IMR-90 (cell line): Measurements from ENCODE around the gene FMN1. TPM values are rescaled to one million over a fixed set of nuclear protein-coding genes. Genes with fewer than 3 reads are reported as not detected.

Source experiments
- ATAC-seq: fragments of 200-7000 bp; cut with Tn5 transposase; 2 replicates; pipeline ENCODE4 v1.9.1; 2020; ENCODE audit warnings: low read depth, mild to moderate bottlenecking, moderate library complexity
- BruUV-seq: library from RNA; stranded (reverse); fragments of 400-500 nt; replicated peaks from 2 replicates; lab custom pipeline; 2021; lab: Mats Ljungman, UMichigan
- CTCF ChIA-PET: fragments of 300-600 bp; formaldehyde crosslinking; extraction: SDS; loops from one replicate; lab custom pipeline; 2021; ENCODE audit warnings: antibody characterized with exemption; lab: Yijun Ruan, JAX
- POLR2A ChIA-PET: fragments of 300-600 bp; sonication (Branson Sonifier 250); formaldehyde crosslinking; loops from one replicate; lab custom pipeline; 2022; ENCODE audit warnings: antibody characterized with exemption; ENCODE audit not compliant: unreplicated experiment; lab: Charles Lee
- DNase-seq: peaks from one replicate; pipeline ENCODE4 v3.0.0; 2013
- H2AFZ ChIP-seq: replicated peaks from 2 replicates; pipeline ENCODE3; 2013; ENCODE audit warnings: low read length, mild to moderate bottlenecking; ENCODE audit not compliant: poor library complexity
- H2AK5ac ChIP-seq: 2 replicates; pipeline ENCODE4 v1.6.1; 2013; ENCODE audit warnings: low read depth, low read length, inconsistent platforms
- H2AK9ac ChIP-seq: replicated peaks from 2 replicates; pipeline ENCODE3; 2013; ENCODE audit warnings: mild to moderate bottlenecking, low read depth, low read length, moderate library complexity; ENCODE audit not compliant: poor library complexity
- H2BK120ac ChIP-seq: 2 replicates; pipeline ENCODE4 v1.6.1; 2013; ENCODE audit warnings: low read depth, low read length, inconsistent platforms
- H2BK15ac ChIP-seq: 3 replicates; pipeline ENCODE4 v1.6.1; 2013; ENCODE audit warnings: low read depth, low read length, inconsistent platforms
- H2BK20ac ChIP-seq: 2 replicates; pipeline ENCODE4 v1.6.1; 2013; ENCODE audit warnings: low read depth, mild to moderate bottlenecking, inconsistent platforms, low read length, moderate library complexity
- H2BK5ac ChIP-seq: 2 replicates; pipeline ENCODE4 v1.6.1; 2013; ENCODE audit warnings: mild to moderate bottlenecking, low read depth, low read length, inconsistent platforms; ENCODE audit not compliant: poor library complexity, severe bottlenecking
- H3K14ac ChIP-seq: replicated peaks from 2 replicates; pipeline ENCODE4 v1.6.1; 2013; ENCODE audit warnings: low read depth, low read length, inconsistent platforms
- H3K18ac ChIP-seq: 2 replicates; pipeline ENCODE4 v1.6.1; 2013; ENCODE audit warnings: low read depth, low read length, control low read depth
- H3K23ac ChIP-seq: 2 replicates; pipeline ENCODE4 v1.6.1; 2013; ENCODE audit warnings: low read depth, low read length, inconsistent platforms
- H3K27ac ChIP-seq: 2 replicates; pipeline ENCODE4 v1.5.1; 2013; ENCODE audit warnings: mild to moderate bottlenecking, control low read depth, low read length; ENCODE audit not compliant: insufficient read depth
- H3K27me3 ChIP-seq: 2 replicates; pipeline ENCODE4 v1.6.1; 2013; ENCODE audit warnings: low read length; ENCODE audit not compliant: control insufficient read depth, insufficient read depth
- H3K36me3 ChIP-seq: 2 replicates; pipeline ENCODE4 v1.6.1; 2013; ENCODE audit warnings: low read length, mixed read lengths; ENCODE audit not compliant: control insufficient read depth, insufficient read depth
- H3K4ac ChIP-seq: 2 replicates; pipeline ENCODE4 v1.6.1; 2013; ENCODE audit warnings: low read depth, low read length, inconsistent platforms
- H3K4me1 ChIP-seq: 2 replicates; pipeline ENCODE4 v1.6.1; 2013; ENCODE audit warnings: low read length, mixed read lengths; ENCODE audit not compliant: control insufficient read depth, insufficient read depth
- H3K4me2 ChIP-seq: 2 replicates; pipeline ENCODE4 v1.6.1; 2013; ENCODE audit warnings: low read depth, mild to moderate bottlenecking, control low read depth, low read length, moderate library complexity
- H3K4me3 ChIP-seq: 2 replicates; pipeline ENCODE4 v1.5.1; 2013; ENCODE audit warnings: low read depth, mild to moderate bottlenecking, control low read depth, low read length, moderate library complexity; ENCODE audit not compliant: insufficient read depth
- H3K56ac ChIP-seq: 2 replicates; pipeline ENCODE4 v1.6.1; 2013; ENCODE audit warnings: low read length, inconsistent platforms; ENCODE audit not compliant: insufficient read depth; ENCODE audit errors: extremely low read depth
- H3K79me1 ChIP-seq, 2 experiments: 2 replicates each; pipeline ENCODE4 v1.6.1; 2013; ENCODE audit warnings: low read length in 2 of 2, inconsistent platforms in 1 of 2, low read depth in 1 of 2
- H3K9ac ChIP-seq: 2 replicates; pipeline ENCODE4 v1.6.1; 2013; ENCODE audit warnings: low read depth, low read length, control low read depth
- H3K9me1 ChIP-seq: 2 replicates; pipeline ENCODE4 v1.6.1; 2013; ENCODE audit warnings: low read length, inconsistent platforms; ENCODE audit not compliant: insufficient read depth
- H3K9me3 ChIP-seq: 2 replicates; pipeline ENCODE4 v1.6.1; 2013; ENCODE audit warnings: low read length; ENCODE audit not compliant: control insufficient read depth, insufficient read depth
- H4K20me1 ChIP-seq: 2 replicates; pipeline ENCODE4 v1.6.1; 2013; ENCODE audit warnings: low read length, inconsistent platforms; ENCODE audit not compliant: insufficient read depth
- H4K5ac ChIP-seq: 2 replicates; pipeline ENCODE4 v1.6.1; 2013; ENCODE audit warnings: mild to moderate bottlenecking, low read depth, low read length, control low read depth
- H4K8ac ChIP-seq, 2 experiments: 2 replicates each; pipeline ENCODE4 v1.6.1; 2013; ENCODE audit warnings: low read depth in 2 of 2, low read length in 2 of 2, control low read depth in 1 of 2, inconsistent platforms in 1 of 2
- H4K91ac ChIP-seq: 2 replicates; pipeline ENCODE4 v1.6.1; 2013; ENCODE audit warnings: low read depth, low read length, inconsistent platforms; ENCODE audit not compliant: insufficient read depth
- BHLHE40 ChIP-seq: fragments of 150-350 bp; IDR thresholded peaks from 2 replicates; pipeline ENCODE4 v1.6.1; 2016; ENCODE audit warnings: mild to moderate bottlenecking, low read depth, low read length
- CEBPB ChIP-seq: IDR thresholded peaks from 2 replicates; pipeline ENCODE4 v1.6.1; 2012; ENCODE audit warnings: low read depth, low read length, improper control_type of control experiment
- CHD1 ChIP-seq: IDR thresholded peaks from 2 replicates; pipeline ENCODE4 v1.6.1; 2012; ENCODE audit warnings: low read depth, low read length, improper control_type of control experiment
- CTCF ChIP-seq: conservative IDR thresholded peaks from 2 replicates; pipeline ENCODE4 v1.5.1; 2012; ENCODE audit warnings: mild to moderate bottlenecking, low read depth, low read length, improper control_type of control experiment
- ELK1 ChIP-seq: fragments of 150-350 bp; IDR thresholded peaks from 2 replicates; pipeline ENCODE4 v1.6.1; 2016; ENCODE audit warnings: low read depth, mild to moderate bottlenecking, low read length, moderate library complexity, borderline replicate concordance
- FOS ChIP-seq: fragments of 150-350 bp; IDR thresholded peaks from 2 replicates; pipeline ENCODE4 v1.6.1; 2016; ENCODE audit warnings: low read depth, low read length
- MAFK ChIP-seq: IDR thresholded peaks from 2 replicates; pipeline ENCODE4 v1.6.1; 2012; ENCODE audit warnings: low read depth, low read length, improper control_type of control experiment
- MAZ ChIP-seq: IDR thresholded peaks from 2 replicates; pipeline ENCODE4 v1.6.1; 2012; ENCODE audit warnings: low read depth, mild to moderate bottlenecking, low read length, improper control_type of control experiment, moderate library complexity, borderline replicate concordance
- MXI1 ChIP-seq: IDR thresholded peaks from 2 replicates; pipeline ENCODE4 v1.6.1; 2012; ENCODE audit warnings: low read depth, mild to moderate bottlenecking, low read length, moderate library complexity, borderline replicate concordance
- NFE2L2 ChIP-seq: fragments of 150-350 bp; IDR thresholded peaks from 2 replicates; pipeline ENCODE4 v1.6.1; 2016; ENCODE audit warnings: low read depth, mild to moderate bottlenecking, low read length
- RFX5 ChIP-seq: IDR thresholded peaks from 2 replicates; pipeline ENCODE4 v1.8.0; 2012; ENCODE audit warnings: low read depth, mild to moderate bottlenecking, low read length, moderate library complexity
- SMC3 ChIP-seq: fragments of 150-350 bp; IDR thresholded peaks from 2 replicates; pipeline ENCODE4 v1.6.1; 2016; ENCODE audit warnings: low read depth, mild to moderate bottlenecking, antibody characterized with exemption, low read length, moderate library complexity
- USF2 ChIP-seq: fragments of 150-350 bp; IDR thresholded peaks from 2 replicates; pipeline ENCODE4 v1.6.1; 2017; ENCODE audit warnings: mild to moderate bottlenecking, antibody characterized with exemption, low read length, low read depth
- WGBS, 2 experiments: methylation state at CpG; one replicate each; pipeline versions ENCODE4 v1.1.5 to v1.1.7; 2013; ENCODE audit warnings: missing lambda C conversion rate in 2 of 2; ENCODE audit not compliant: insufficient read length in 1 of 2; ENCODE audit errors: extremely low coverage in 2 of 2; 5-methylcytosine and 5-hydroxymethylcytosine counted together
- dilution Hi-C: fragments of 300-500 bp; cut with HindIII; formaldehyde crosslinking; loops from one replicate; pipeline ENCODE4 v1.14.3; 2018; ENCODE audit warnings: low sequenced_read_pairs; ENCODE audit not compliant: unreplicated experiment
- in situ Hi-C: fragments of 300-500 bp; cut with MboI; formaldehyde crosslinking; loops from 3 replicates; pipeline ENCODE4 v1.14.3; 2019; ENCODE audit warnings: low sequenced_read_pairs, inconsistent platforms, mixed read lengths
- intact Hi-C: fragments of 100-400 bp; cut with micrococcal nuclease; formaldehyde crosslinking; loops from 2 replicates; pipeline ENCODE4 v1.10.0; 2022
- polyA plus RNA-seq, 3 experiments: library from polyadenylated mRNA; depleted of rRNA; stranded (reverse); fragments of >200 nt; gene quantifications; 2 replicates each; pipeline ENCODE4 v1.2.3, GENCODE V29; 2012; ENCODE audit warnings: low replicate concordance in 1 of 3
- total RNA-seq: library from RNA; depleted of rRNA; stranded (reverse); fragments of >200 nt; gene quantifications from 2 replicates; pipeline ENCODE4 v1.2.3, GENCODE V29; 2012

The FMN1 gene
- total and polyA plus RNA-seq, 2 of the 4 experiments (the other 2 are of a cell fraction) = 7.3 to 17.6 TPM

- no peaks in the 10 kb centered on the region for H3K9me3 ChIP-seq
- DNase-seq = no peak
- peak overlapping the region; percentile 75 for H3K18ac ChIP-seq
- H4K5ac ChIP-seq = peak overlapping the region; percentile 65
- dilution Hi-C loops = no loop called here
- H2BK5ac ChIP-seq = peak overlapping the region; percentile 99
- H3K4ac ChIP-seq = peak overlapping the region; percentile 98
- TF ChIP-seq ELK1 (no peak), MXI1 (no peak), CTCF (no peak), RFX5 (no peak), CHD1 (no peak), CEBPB (no peak), MAZ (no peak), BHLHE40 (no peak), MAFK (no peak), USF2 (no peak), FOS (no peak), NFE2L2 (no peak), SMC3 (no peak)
- H3K4me1 ChIP-seq = peaks cover 19% of the 10 kb centered on the region
- H3K27ac ChIP-seq = peak overlapping the region; percentile 69
- no peak overlapping the region for H3K4me3 ChIP-seq
- POLR2A ChIA-PET = no interaction called here
- peak overlapping the region; percentile 95 for H4K91ac ChIP-seq
- H3K14ac ChIP-seq = peak overlapping the region; percentile 93
- H4K20me1 ChIP-seq = no peaks in the 10 kb centered on the region
- peak overlapping the region; percentile 96 for H2AK5ac ChIP-seq
- H2BK15ac ChIP-seq = peak overlapping the region; percentile 90
- H3K56ac ChIP-seq = peak overlapping the region; percentile 85; the same call in 1 of the 2 replicates
- H3K36me3 ChIP-seq = no peaks in the 10 kb centered on the region; the same call in 1 of the 2 replicates
- H3K9me1 ChIP-seq = peaks cover 24% of the 10 kb centered on the region
- in situ Hi-C loops = no loop called here
- no TSS peak for BruUV-seq
- intact Hi-C loops = no loop called here
- peak overlapping the region; percentile 89 to 94 for H4K8ac ChIP-seq
- no peak overlapping the region for H3K9ac ChIP-seq
- H3K4me2 ChIP-seq = no peak overlapping the region
- peak overlapping the region; percentile 95 for H2BK120ac ChIP-seq
- H2AFZ ChIP-seq = no peak overlapping the region
- H2BK20ac ChIP-seq = peak overlapping the region; percentile 96
- H3K79me1 ChIP-seq = peaks cover 26 to 54% of the 10 kb centered on the region in 2 experiments
- WGBS, 2 experiments = no CpG with 5 or more reads among the region's 4 CpGs
- no peak for ATAC-seq
- CTCF ChIA-PET = no interaction called here
- no peaks in the 10 kb centered on the region for H3K27me3 ChIP-seq
- H2AK9ac ChIP-seq = peak overlapping the region; percentile 12
- peak overlapping the region; percentile 94 for H3K23ac ChIP-seq
These were observed 370.8 kb downstream of the FMN1 start for GRCh38 chr15:32823750-32824149.
